Thymus (tissue), 11 donors: ENCODE data around the gene NOX4. TPM values are rescaled to one million over a fixed set of nuclear protein-coding genes. Genes with fewer than 3 reads are reported as not detected.
"Not testable (repeated sequence)": the region's sequence is repeated elsewhere in the genome, so short reads cannot be mapped to it uniquely, and the experiment has no call there.

Source experiments
- DNase-seq, 9 donors: peaks; one replicate each; pipeline ENCODE4 v3.0.0-alpha.2; 2013; ENCODE audit warnings: low spot score in 9 of 9, low read depth in 6 of 9, missing footprints in 1 of 9
- H3K27ac ChIP-seq, 2 donors: one replicate each; pipeline ENCODE4 v1.5.1; 2013; ENCODE audit warnings: control low read depth in 1 of 2, low read depth in 1 of 2, low read length in 1 of 2, mild to moderate bottlenecking in 1 of 2, moderate library complexity in 1 of 2
- H3K27me3 ChIP-seq, 2 donors: one replicate each; pipeline ENCODE4 v1.5.1; 2013; ENCODE audit warnings: low read length in 1 of 2; ENCODE audit not compliant: control insufficient read depth in 2 of 2, insufficient read depth in 1 of 2
- H3K36me3 ChIP-seq, 2 donors: one replicate each; pipeline ENCODE4 v1.5.1; 2013; ENCODE audit warnings: low read length in 1 of 2, mild to moderate bottlenecking in 1 of 2, moderate library complexity in 1 of 2; ENCODE audit not compliant: control insufficient read depth in 2 of 2, insufficient read depth in 2 of 2
- H3K4me1 ChIP-seq, 2 donors: one replicate each; pipeline ENCODE4 v1.5.1; 2013; ENCODE audit warnings: low read length in 2 of 2; ENCODE audit not compliant: control insufficient read depth in 2 of 2, insufficient read depth in 2 of 2
- H3K4me3 ChIP-seq, 2 donors: one replicate each; pipeline ENCODE4 v1.5.1; 2013; ENCODE audit warnings: low read length in 2 of 2, control low read depth in 1 of 2, mild to moderate bottlenecking in 1 of 2
- H3K9me3 ChIP-seq, 2 donors: one replicate each; pipeline ENCODE4 v1.5.1; 2013; ENCODE audit warnings: low read length in 1 of 2, mild to moderate bottlenecking in 1 of 2; ENCODE audit not compliant: control insufficient read depth in 2 of 2, insufficient read depth in 1 of 2
- WGBS: extraction: QIAGEN DNeasy Blood & Tissue Kit; methylation state at CpG from one replicate; pipeline ENCODE4 v1.1.7; 2013; 5-methylcytosine and 5-hydroxymethylcytosine counted together
- polyA plus RNA-seq: library from polyadenylated mRNA; stranded (reverse); fragments of 200-250 nt; gene quantifications from one replicate; pipeline ENCODE4 v1.2.3, GENCODE V29; 2013
- total RNA-seq: library from RNA; stranded (reverse); fragments of 120-200 nt; gene quantifications from one replicate; pipeline ENCODE4 v1.2.4, GENCODE V29; 2013
- donor health status: healthy.

The NOX4 gene
- total and polyA plus RNA-seq, 2 donors, result 0.80 to 6.8 TPM

DNA sequence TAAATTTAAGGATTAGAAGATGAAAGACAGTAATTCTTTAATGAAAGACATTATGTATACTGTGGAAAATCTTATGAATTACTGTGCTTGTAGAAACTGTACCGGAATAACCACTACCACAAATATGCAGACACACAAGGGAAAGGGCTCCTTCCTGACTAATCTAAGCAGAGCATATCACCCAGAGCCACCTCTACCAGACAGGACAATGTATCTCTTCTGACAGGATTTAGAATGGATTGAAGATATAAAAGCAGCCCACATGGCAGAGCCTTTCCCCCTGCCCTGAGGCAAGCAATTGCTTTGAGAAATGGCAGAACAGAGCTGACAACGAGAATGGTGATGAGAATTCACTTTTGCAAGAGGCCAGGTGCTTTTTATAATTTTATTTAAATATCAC lies 144.1 kb downstream of the NOX4 start:
- WGBS, result 77% methylated on average over 2 of the region's 2 CpGs

DNA sequence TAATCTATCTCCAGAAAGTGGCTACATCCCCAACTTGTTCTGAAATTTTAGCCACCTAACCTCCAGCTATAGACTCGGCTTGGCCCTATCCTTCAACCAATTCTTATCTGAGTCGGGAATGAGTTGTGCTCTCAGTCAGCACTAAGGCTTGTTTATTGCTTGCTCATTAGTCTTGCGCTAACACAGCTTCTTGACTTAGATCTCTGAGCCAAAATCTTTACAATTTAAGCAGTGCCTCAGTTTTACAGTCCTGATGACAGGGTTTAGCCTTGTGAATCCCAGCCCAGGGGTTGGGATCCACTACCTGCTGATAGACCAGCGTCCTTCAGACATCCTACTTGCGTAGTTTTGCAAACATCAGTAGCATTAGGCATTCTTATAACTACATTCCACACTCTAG lies 144.6 kb downstream of the NOX4 start:
- H3K4me3 ChIP-seq, result no peak overlapping the region
- H3K36me3 ChIP-seq, result no peaks in the 10 kb centered on the region
- DNase-seq, result no peak
- H3K27me3 ChIP-seq, result no peaks in the 10 kb centered on the region
- WGBS, result 86% methylated on average over 5 of the region's 5 CpGs
- no peak overlapping the region for H3K27ac ChIP-seq
- H3K4me1 ChIP-seq, result no peaks in the 10 kb centered on the region
- H3K9me3 ChIP-seq, result no peaks in the 10 kb centered on the region

More for the DNA sequence above, 144.1 kb downstream of the NOX4 start:
- Histone ChIP-seq H3K9me3 (no peaks in the 10 kb centered on the region), H3K4me3 (no peak overlapping the region), H3K27me3 (no peaks in the 10 kb centered on the region), H3K27ac (no peak overlapping the region), H3K36me3 (no peaks in the 10 kb centered on the region), H3K4me1 (no peaks in the 10 kb centered on the region)
- no peak for DNase-seq

- not testable (repeated sequence) for H3K36me3 ChIP-seq, H3K4me1 ChIP-seq, H3K4me3 ChIP-seq, H3K9me3 ChIP-seq, DNase-seq, H3K27ac ChIP-seq, H3K27me3 ChIP-seq
- WGBS, result 79% methylated on average over 3 of the region's 3 CpGs
Measured at GRCh38 chr11:89342880-89343572, 148.1 kb downstream of the NOX4 start.

DNA sequence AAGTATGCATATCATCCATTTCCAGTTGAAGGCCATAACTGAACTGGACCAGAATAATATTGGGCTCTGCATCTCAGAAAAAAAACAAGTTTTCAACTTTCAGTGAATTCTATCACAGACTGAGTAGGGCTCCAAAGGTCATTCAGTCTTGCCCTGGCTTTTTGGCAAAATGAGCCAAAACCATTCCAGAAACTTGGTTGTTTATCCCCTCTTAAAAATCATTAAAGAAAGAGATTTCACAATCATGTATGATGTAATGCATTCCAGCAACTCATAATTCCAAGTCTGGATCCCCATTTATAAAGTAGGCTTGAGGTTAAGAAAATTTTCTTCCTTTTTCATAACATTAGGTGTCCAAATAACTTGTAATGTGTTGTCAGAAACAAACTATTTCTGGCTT lies 150.7 kb downstream of the NOX4 start:
- not testable (repeated sequence) for H3K4me3 ChIP-seq, H3K4me1 ChIP-seq, H3K27ac ChIP-seq, H3K36me3 ChIP-seq, DNase-seq, H3K27me3 ChIP-seq, H3K9me3 ChIP-seq

DNA sequence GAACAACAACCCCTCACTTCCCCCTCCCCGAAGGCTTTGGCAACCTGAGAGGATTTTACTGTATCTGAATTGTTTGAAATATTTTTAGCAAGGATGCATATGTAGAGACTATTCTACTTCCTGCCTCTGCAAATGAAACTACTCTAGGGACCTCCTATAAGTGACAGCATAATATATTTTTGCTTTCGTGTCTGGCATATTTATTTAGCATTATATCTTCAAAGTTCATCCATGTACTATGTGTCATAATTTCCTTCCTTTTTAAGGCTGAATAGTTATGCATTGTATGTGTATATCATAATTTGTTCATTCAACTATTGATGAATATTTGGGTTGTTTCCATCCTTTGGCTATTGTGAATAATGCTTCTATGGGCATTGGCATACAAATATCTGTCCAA lies 153.1 kb downstream of the NOX4 start:
- not testable (repeated sequence) for H3K4me1 ChIP-seq, H3K27ac ChIP-seq, DNase-seq, H3K9me3 ChIP-seq, H3K4me3 ChIP-seq, H3K36me3 ChIP-seq, H3K27me3 ChIP-seq
- 27% methylated on average over 2 of the region's 2 CpGs for whole genome bisulfite sequencing

- DNase-seq, H3K27me3 ChIP-seq, H3K4me1 ChIP-seq, H3K27ac ChIP-seq, H3K4me3 ChIP-seq, H3K36me3 ChIP-seq, H3K9me3 ChIP-seq: not testable (repeated sequence)
- WGBS, result 90% methylated on average over 4 of the region's 4 CpGs
Measured at GRCh38 chr11:89337100-89337650, 154.0 kb downstream of the NOX4 start.

DNA sequence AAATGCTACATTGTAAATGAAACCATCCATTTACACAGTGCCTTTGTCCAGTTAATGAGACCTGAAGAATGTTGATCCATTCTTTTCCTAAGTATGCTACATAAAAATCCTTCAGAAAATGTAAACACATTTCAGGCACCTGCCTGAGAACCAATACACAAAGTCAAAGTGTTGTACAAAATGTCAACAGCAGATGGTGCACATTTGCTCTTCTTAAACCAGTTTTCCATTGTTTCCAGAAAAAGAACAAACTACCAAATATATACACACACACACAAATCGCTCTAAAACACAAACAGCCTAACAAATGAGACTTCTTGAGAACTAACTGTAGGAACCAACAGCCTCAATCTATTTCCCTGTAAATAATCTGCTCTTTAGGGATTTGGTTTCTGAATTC lies 157.5 kb downstream of the NOX4 start:
- WGBS, result 65% methylated on average over 1 of the region's 1 CpG
- not testable (repeated sequence) for DNase-seq, H3K27me3 ChIP-seq

GRCh38 chr11:89331940-89332339 lies 159.2 kb downstream of the NOX4 start:
- H3K9me3 ChIP-seq, H3K4me3 ChIP-seq, H3K27ac ChIP-seq, H3K27me3 ChIP-seq, DNase-seq, H3K36me3 ChIP-seq, H3K4me1 ChIP-seq: not testable (repeated sequence)
- WGBS, result 81% methylated on average over 4 of the region's 4 CpGs

More for the DNA sequence above, 157.5 kb downstream of the NOX4 start:
- not testable (repeated sequence) for H3K9me3 ChIP-seq, H3K36me3 ChIP-seq, H3K4me1 ChIP-seq, H3K4me3 ChIP-seq, H3K27ac ChIP-seq

GRCh38 chr11:89327885-89328284 lies 163.3 kb downstream of the NOX4 start:
- no peak overlapping the region for H3K27ac ChIP-seq
- no peaks in the 10 kb centered on the region for H3K27me3 ChIP-seq
- H3K36me3 ChIP-seq, result no peaks in the 10 kb centered on the region
- WGBS, result 93% methylated on average over 5 of the region's 5 CpGs
- H3K4me1 ChIP-seq, result no peaks in the 10 kb centered on the region
- H3K4me3 ChIP-seq, result no peak overlapping the region
- no peaks in the 10 kb centered on the region for H3K9me3 ChIP-seq
- no peak for DNase-seq
